ENCODE measurements around the gene RNF121. TPM values are rescaled to one million over a fixed set of nuclear protein-coding genes. Genes with fewer than 3 reads are reported as not detected.

Gene RNF121
- total RNA-seq, 1 donor from 2014 or later: 18.4 TPM

DNA sequence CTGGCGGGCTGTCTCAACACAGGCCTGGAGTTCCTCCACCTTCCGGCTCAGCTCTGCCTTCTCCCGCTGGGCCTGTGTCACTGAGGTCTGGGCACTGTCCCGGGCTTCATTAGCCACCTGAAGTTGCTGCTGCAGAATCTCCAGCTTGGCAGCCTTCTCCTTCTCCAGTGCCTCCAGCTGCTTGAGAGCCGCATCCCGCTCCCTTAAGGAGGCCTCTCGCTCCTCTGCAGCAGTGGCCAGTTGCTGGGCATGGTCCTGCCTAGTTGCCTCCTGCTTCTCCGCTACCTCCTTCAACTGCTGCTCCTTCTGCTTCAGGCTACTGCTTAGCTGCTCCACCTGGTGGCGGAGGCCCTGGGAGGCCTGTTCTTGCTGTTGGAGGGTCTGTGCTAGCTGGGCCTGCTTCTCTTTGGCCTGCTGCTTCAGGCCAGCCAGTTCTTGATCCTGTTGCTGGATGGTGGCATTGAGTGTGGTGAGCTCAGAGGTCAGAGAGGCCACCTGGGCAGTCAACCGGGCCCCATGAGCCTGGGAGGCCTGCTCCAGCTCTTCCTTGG, 86.7 kb downstream of the RNF121 start:
- no peak for DNase-seq (ENCODE audit: low spot score)
- intact Hi-C loops (cut with DNase I): no loop called here

DNA sequence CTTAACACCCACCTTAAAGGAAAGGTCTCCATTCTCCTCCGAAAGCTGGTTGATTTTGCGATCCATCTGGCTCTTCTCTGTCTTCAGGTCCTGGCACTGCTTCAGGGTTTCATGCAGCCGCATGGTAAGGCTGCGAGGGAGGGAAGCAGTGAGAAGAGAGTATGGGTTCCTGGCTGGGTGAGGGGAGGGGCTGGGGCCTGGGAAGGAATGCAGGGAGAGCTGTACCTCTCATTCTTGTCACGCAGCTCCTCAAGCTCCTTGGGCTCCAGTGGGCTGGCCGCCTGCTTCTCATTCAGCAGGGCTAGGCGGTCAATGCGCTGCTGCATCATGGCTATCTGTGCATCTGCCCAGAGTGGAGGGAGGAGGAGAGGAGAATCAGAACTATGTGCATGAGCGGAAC, 89.3 kb downstream of the RNF121 start:
- intact Hi-C loops (cut with DNase I): no loop called here
- peak; percentile 22 for DNase-seq (ENCODE audit: low spot score)

DNA sequence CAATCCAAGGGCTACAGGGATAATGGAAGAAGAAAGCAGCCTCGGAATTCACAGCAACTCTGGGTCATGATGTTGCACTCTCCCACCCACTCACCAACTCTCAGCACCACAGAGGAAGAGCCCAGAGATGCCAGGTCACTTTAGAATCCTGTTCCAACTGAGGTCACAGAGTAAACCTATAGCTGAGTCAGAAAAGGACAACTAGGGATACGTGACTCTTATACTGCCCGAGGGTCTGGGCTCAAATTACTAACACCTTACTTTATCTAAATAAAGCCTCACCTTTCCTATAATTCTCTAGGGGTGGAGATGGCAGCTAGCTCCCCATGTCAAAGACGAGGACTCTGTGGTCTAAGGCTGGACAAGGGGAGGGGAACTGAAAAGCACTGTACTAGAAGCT, 94.5 kb downstream of the RNF121 start:
- intact Hi-C loops (cut with DNase I): no loop called here
- DNase-seq (ENCODE audit: low spot score): no peak

DNA sequence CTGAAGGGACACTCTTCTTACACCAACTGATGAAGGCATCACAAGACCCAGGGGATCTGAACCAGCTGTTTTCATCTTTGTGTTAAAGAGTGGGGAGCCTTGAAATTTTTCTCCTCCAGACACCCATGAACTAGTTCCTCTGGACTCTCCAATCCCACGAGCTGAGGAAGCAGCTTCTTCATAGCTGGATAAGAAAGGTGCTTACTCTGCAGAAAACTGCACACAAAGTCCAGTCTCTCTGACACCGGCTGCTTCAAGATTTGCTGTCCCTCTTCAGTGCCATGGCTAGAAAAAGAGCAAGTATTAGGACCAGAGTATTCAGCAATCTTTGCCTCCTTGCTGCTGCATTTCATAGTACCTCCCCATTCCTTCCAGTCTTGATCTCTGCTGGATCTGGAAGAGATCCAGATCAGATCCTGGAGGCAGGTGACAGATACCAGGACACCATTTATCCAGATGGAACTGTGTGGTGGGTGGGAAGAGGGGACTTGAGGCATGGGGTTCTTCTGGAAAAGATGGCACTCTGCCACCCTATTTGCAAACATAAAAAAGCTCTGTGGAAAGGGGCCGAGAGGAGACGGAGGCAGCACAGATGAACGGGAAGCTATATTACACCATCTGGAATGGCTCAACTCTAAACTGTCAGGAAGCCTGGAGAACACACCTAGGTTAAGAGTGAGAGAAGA, 95.4 kb downstream of the RNF121 start:
- intact Hi-C loops (cut with DNase I): no loop called here

DNA sequence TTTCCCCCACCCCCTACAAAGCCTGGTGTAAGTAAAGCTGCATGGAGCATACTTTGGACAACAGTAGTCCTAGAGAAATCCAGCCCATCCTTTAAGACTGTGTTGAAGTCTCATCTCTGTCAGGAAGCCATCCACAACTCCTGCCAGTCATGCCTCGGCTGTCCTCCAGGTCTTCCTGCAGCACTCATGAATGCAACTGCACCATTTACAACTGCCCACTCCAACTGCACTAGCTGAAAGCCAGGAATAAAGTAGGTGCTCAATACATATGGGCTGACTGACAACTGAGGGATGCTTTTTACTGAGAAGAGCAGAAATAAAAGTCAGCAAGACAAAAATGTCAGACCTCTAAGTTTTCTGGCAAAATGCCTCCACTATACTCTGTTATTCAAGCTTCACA, 97.2 kb downstream of the RNF121 start:
- intact Hi-C loops (cut with DNase I): loop anchor here (5.0 kb wide), 1 partner anchor 116 kb away; no protein-coding TSS in a partner anchor
- DNase-seq (ENCODE audit: low spot score): no peak

More for the DNA sequence above, 95.4 kb downstream of the RNF121 start:
- no peak for DNase-seq (ENCODE audit: low spot score)

DNA sequence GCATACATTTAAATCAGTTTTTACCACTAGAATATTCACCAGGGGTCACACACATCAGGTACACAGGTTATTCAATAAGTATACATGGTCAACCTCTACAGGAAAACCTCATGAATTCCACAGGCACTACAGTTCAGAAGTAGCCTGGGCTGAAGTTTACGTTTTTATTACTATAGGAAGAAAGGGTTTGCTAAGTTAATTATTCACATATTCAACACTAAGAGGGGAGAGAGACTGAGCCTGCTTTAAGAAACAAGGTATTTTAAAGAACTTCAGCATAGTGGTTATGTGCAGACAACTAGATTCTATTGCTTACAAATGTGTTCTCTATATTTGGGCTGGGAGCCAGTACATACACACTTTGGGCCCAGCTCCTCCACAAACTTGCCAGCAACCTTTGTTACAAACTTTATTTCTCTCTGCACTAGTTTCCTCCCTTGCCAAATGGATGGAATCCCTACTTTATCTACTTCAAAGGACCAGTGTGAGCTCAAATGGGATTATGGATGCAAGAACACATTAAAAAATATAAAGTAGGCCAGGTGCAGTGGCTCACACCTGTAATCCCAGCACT, 101.7 kb downstream of the RNF121 start:
- no peak for DNase-seq (ENCODE audit: low spot score)
- intact Hi-C loops (cut with DNase I): no loop called here

DNA sequence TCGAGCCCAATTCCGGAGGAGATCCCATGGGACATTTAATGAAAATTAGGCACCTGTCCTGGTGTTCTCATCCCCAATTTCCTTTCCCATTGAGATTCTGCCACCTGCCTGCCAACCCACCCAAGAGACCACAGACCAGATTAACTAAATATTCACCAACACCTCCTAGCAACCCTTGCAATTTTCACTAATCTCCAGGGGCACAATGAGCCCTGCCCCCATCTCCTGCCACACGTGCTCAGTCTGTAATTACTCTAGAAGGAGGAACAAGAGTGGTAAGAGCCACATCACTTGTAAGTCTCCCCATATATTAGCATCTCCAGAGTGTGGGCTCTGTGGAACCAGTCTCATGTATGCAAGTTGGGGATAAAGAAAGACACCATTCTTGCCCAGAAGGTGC, 107.8 kb downstream of the RNF121 start:
- intact Hi-C loops (cut with DNase I): no loop called here
- DNase-seq (ENCODE audit: low spot score): no peak

DNA sequence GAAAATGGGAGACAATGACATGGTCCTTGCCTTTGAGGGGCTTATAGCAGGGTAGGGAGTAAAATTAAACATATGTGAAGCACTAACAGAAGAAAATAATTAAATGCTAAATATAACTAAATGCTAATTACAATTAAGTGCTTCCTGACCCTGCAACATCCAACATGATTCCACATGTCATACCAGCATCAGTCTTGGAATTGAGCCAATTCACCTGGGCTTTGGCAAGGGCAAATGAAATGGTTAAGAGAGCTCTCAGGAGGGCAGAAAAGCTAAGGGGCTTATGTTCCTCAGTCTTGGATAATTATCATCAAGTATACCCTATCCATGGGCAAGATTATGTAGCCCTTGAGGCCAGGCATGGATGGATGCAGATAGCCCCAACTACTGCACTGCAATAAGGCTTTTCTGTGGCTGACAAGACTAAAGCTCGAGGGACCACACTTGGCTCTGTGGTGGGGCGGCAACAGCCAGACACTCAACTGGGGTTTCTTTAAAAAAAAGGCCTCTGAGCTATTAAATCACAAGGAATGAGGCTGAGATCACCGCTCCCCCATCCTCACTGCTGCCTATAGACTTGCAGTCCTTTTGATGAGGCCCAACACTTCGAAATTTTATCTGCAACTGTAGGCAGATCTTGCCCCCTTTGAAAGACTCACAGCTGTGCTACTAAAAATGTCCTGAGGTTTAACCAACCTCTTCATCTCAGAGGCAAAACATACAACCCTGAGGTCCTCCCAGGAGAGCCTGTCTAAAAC, 108.9 kb downstream of the RNF121 start:
- intact Hi-C loops (cut with DNase I): no loop called here
- DNase-seq (ENCODE audit: low spot score): no peak

DNA sequence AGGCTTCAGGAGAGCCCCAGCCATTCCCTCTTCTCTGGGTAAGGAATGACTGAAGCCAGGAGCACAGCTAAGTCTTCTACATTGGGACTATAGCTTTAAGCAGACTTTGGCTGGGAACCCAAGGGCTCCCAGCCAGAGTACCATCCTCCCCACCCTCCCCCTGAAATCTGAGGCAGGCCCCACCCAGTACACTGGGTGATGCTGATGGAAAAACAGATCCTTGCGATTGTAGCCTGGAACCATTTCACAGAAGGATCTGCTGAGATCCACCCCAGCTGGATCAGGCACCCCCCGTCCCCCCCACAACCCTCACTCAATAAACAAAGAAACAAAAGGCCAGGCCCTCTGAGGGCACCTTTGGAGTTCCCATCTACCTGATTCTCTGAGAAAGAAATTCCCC, 109.6 kb downstream of the RNF121 start:
- intact Hi-C loops (cut with DNase I): no loop called here
- peak; percentile 78 for DNase-seq (ENCODE audit: low spot score)

DNA sequence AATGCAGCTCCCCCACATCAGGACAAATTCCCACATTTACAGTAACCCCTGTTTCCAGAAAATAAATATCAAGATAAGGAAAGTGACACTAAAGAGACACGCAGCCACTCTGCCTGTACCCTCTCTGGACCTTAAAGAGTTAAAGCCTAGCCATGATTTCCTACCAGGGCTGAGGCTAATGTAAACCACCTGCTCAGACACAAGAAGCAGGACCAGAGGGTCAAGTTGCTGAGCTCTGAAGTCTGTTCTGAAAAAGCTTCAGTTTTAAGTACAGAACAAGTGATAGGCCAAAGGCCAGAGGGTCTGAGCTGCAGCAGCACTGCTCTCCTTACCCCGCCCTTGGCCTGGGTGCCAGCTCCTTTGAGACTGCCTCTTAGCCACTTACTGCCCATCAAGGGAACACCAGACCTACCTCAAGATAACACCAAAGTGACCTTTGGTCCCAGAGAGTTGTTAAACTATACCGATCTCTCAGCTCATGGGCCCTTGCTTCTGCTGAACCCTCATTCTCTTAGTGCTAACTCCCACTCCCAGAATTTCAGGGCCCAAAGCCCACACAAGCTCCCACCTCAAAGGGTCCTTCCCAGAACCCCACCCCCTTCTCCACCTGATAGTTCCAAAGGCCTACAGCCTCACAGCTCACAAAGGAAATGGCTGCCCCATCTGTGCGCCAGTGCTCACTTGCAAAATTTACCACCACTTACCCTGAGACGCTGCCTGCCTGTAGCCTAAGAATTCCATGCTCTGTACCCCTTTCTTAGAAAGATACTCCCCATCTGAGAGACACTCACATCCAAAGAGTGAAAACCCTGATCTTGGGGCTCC, 110.4 kb downstream of the RNF121 start:
- no peak for DNase-seq (ENCODE audit: low spot score)
- intact Hi-C loops (cut with DNase I): no loop called here

DNA sequence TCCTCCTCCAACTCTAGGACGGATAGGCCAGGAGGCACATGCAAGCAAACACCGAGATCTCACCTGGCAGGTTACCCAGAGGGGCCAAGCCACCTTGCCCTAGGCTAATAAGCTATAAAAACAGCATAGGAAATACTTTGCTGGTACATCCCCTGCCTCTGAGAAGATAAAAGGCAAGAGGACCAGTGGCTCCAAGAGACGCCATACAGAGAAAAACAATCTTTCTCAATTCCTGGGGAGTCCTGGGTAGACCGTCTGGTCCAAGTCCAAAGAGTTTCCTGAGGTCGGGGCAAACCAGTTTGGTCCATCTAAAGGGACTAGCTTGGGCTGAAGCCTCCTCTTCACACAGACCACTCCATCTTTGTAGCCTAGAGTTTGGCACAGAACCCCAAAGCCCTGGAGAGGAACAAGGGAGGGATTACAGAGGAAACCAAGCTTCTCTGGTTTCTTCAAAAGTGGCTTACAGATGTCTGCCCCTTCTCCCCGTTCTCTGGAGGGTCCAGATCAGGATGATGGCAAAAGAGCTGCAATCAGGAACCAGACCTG, 111.1 kb downstream of the RNF121 start:
- intact Hi-C loops (cut with DNase I): loop anchor here (2.0 to 5.0 kb wide), 4 partner anchors 27 to 182 kb away; partner anchors contain the start of genes ANAPC15, INPPL1 and LAMTOR1
- DNase-seq (ENCODE audit: low spot score): no peak

DNA sequence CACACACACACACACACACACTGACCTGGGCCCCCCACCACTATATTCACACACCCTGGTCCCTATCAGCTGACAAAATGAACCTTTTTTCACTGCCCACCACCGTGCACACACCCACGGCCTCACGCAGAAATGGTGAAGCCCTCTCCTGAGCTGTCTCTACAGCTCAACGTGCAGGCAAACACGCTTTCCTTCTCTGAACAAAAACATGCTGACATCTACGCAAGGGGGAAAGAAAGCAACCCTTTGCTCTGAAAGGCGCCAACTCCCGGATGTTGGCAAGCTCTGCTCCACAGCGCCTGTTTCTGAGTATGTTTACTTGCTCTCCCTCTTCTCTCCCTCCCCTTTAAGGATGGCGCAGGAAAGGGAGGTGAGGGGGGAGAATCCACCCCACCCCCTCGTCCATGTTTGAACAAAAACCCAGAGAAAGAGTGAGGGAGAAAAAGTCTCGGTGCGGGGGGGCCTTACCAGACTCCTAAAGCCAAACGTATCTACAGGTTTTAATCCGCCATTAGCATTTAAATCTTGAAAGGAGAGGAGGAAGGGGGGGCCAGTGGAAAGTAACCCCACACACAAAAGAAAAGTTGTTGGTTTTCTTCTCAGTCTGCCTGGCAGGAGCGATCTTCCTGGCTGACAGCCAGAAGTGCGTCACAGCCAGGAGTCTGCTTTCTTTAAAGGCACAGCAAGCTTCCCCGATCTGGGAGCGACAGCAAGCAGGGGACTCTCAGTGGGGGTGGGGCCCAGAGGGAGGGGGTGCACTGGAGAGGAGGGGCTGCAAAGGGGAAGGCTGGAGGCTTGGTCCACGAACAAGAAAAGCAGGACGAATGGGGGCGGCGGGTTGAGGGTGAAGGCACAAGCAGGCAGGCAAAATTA, 111.9 kb downstream of the RNF121 start:
- DNase-seq (ENCODE audit: low spot score): peak; percentile 95
- intact Hi-C loops (cut with DNase I): loop anchor here (1.0 to 5.0 kb wide), 6 partner anchors 26 to 182 kb away; partner anchors contain the start of genes ANAPC15, INPPL1, LAMTOR1 and LRRC51

DNA sequence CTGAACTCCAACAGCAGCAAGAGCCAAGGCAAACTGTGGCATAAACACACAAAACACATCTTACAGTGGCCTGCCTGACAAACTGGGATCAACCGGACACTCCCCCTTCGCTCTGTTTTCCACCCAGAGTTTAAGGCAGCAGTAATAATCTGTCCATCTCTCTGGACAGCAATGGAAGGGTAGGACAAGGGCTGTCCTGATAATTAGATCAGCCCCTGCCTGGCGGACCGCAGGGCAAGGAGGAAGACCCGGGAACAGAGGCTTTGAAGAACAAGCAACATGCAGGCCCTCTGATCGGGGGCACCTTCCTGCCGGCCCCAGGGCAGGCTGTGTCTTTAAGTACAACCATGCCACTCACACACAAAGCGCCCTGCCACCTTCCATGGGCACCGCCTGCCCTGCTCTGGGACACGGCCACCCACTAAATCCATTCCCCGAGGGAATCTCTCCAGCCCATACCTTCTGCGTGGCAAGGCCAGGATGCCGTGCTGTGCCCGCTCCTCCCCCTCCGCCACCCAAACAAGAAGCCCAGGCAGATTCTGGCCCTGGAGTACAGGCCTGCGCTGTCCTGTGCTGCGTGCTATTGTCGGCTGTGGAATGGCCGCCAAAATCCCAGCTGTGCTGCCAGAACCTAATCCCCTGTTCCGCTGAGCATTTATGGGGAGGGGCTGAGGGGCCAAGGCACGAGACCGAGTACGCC, 112.7 kb downstream of the RNF121 start:
- intact Hi-C loops (cut with DNase I): loop anchor here (1.0 to 5.0 kb wide), 6 partner anchors 25 to 181 kb away; partner anchors contain the start of genes ANAPC15, INPPL1, LAMTOR1 and LRRC51
- peak; percentile 88 for DNase-seq (ENCODE audit: low spot score)

DNA sequence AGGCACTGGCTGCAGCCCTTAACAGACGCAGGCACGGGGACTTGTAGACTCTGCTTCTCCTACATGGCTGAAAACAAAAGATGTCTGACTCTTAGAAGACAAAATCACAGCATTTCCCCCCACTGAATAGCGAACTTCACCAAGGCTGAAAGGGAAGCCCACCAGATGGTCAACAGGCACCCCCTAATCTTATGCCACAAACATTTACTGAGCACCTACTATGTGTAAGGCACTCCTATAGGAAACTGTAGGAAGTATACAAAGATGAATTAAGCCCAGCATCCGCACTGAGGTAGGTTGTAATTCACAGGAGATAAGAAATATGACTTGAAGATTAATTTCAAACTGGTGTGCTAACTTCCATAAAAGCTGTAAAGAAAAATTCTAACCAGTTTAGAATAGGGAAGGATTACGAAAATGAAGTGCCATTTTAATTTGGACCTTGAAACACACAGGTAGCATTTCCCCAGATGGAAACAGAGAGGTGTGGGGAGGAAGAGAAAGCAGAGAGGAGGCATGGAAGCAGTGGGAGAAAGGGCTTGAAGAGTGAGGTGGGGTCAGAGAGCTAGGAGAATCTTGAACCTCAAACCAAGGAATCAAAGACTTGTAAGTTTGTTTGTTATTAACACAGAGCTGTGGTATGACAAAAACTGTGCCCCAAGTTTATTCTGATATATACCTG, 113.4 kb downstream of the RNF121 start:
- DNase-seq (ENCODE audit: low spot score): no peak
- intact Hi-C loops (cut with DNase I): loop anchor here (5.0 kb wide), 1 partner anchor 180 kb away; the partner anchor contains the start of gene INPPL1

DNA sequence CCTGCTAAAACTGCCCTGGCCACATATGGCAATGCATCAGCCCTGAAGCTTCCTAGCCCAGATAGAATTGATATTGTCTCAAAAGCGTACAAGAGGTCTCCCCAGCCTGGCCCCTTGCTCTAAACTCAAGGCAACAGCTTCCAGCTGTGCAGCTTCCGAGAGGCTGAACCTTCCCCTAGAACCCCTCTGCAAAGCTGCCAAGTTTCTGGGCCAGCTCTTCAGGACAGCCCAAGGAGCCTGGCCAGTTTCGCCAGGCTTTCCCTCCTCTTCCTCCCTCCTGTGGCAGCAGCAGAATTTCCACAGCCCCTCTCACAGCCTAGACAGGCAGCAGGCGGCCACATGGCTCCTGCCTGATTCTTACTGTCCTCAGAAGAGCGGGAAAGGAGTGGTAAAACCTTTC, 117.0 kb downstream of the RNF121 start:
- intact Hi-C loops (cut with DNase I): no loop called here

More for the DNA sequence above, 117.0 kb downstream of the RNF121 start:
- DNase-seq (ENCODE audit: low spot score): no peak

All from cardiac septum (tissue), 1 donor.